HuH-7 (cell line): ENCODE results near the gene CORO2B.
"Not testable (repeated sequence)": the region's sequence is repeated elsewhere in the genome, so short reads cannot be mapped to it uniquely, and the experiment has no call there.

Experiments
- DNase-seq: peaks from one replicate; pipeline ENCODE4 v3.0.0; 2011; ENCODE audit warnings: low spot score

CORO2B gene

DNA sequence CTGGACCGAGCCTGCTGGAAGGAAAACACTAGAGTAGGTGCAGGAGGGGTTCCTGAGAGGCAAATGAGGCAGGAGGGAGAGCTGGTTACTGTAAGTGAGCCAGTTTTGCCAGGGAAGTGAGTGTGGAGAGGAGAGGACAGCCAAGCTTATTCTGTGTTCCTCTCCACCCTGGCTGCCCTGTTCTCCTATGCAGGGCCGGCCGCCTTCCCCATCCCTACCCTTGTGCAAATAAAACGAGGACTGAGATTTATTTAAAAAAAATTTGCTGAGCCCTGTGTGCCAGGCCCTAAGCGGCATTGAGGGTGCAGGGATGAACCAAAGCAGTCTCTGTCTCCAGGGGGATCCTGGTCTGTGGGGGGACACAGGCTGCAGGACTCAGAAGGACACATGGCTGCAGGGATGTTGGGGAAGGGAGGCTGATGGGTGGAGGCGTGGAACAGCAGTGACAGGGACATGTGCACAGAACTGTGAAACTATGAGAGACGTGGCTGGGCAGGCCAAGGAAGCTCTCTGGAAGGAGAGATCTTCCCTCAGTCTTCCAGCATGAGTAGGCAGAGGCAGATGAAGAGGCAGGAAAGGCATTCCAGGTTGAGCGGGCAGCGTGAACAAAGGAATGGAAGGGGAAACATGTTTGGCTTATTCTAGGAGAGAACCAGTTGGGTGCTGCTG lies 12.1 kb downstream of the CORO2B start:
- DNase-seq, result no peak

DNA sequence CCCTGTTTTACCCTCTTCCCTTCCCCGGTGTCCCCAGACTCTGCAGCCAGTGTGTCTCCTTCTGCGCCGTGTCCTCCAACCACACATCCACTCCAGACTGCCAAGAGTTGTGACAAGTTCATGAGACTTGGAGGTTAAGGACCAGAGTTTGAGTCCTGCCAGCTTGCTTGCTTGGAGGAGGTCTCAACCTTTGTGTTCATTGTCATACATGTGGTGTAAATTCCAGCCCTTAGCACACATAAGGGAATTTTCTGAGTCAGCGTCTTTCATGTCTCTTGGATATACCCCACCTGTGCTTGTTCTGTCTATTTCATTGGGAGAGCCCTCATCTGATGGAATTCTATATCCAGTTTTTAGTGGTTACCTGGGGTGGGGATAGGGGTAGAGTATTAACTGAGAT lies 13.3 kb downstream of the CORO2B start:
- DNase-seq, result no peak

DNA sequence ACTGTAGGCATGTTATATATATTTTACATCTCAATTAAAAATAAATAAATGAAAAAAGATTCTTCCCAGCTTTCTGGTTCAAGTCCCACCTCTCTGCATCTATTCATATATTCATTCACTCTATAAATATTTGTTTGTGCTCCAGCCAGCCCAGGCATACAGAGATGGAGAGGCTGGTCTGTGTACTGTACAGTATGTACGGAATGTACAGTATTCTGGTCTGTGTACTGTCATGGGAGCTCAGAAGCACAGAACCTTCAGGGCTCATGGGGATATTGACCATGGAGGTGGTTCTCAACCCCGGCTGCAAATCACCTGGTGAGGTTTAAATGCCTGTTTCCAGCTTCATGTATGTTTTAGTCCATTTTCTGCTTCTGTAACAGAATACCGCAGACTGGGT lies 13.8 kb downstream of the CORO2B start:
- no peak for DNase-seq

DNA sequence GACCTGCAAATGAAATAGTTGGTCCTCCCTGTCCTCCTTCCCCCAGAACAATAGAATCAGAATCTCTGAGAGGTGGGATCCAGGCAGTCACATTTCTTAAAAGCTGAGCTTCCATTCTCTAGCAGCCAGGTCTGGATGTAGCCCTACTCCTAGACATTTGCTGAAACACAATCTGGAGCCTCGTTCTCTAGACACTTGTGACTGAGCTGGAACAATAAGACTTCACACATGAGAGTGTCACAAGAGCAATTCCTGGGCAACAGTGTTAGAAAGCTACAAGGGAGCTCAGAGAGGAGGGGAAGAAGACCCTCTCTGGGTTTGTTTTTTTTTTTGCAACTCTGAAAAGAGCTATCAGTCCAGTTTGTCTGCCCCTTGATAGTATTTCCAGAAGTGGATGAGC lies 14.5 kb downstream of the CORO2B start:
- no peak for DNase-seq

DNA sequence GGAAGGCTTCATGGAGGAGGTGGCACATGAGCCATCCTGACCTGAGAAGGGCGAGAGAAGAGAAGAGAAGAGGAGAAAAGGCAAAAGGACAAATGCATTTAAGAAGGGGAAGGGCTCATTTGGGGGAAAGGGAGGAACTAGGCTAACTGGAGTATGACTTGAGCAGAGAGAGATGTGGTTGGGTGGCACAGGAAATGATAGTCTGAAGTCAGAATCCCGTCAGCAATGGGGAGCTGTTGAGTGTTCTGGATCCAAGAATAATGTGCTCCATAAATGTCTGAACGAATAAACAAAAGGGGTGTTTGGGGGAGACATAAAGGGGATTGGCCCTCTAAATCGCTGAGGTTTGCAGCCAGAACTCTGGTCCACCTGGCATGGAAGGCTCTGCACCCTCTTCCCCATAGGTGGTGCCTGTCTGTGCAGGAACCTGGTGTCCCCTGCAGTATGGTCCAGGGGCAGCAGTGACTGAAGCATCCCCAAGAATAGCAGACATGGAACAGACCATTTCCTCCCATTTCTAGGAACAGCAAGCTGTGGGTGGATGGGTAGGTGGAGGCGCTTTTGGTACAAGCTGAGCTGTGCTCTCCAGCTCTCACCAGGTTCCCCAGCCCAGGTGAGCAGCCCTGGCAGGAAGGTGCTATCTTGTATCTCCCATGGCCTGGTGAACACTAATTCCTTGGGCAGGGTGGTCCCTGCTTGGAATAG lies 15.2 kb downstream of the CORO2B start:
- no peak for DNase-seq

DNA sequence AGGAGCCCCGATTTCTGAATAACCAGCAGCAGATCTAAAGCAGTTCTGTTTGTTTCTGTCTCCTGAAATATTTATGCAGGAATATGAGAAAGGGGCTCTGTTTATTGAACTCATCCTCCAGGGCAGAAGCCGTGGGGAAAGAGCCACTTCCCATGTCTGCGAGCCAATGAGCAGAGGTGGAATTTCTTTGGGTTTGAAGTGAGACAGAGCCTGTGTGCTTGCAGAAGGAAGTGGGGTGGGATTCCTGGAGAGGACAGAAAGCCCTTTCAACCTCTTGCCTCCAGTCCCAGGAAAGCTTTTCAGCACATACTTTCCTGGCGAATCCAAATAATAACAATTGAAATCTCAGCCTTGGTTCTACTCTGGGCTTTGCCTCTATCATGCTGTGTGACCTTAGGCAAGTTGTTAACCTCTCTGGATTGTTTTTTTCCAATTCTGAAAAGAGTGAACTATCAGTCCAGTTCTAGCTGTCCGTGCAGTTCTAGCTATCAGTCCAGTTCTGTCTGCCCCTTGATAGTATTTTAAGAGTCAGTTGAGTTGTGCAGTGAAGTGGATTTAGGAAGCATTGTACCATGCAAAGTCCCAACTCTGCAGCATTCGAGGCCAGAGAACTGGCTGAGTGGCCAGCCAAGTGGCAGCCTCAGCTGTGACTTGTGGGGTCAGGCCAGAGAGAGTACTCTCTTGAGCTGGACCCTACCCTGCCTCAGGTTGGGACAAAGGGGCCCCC lies 15.9 kb downstream of the CORO2B start:
- no peak for DNase-seq

DNA sequence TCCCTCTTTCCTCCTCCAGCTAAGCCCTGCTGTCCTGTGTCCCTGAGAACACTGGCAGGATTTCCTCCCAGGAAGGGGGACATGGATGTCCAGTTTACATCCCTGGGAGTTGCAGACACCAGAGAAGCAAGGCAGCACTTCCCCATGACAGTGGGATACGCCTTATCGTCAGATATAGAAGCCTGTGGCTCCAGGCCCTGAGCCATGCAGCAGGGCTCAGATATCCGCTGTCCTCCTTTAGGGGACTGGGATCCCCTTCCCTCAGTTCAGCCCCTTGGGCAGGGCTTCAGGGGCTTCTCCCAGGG lies 16.4 kb downstream of the CORO2B start:
- DNase-seq, result no peak

DNA sequence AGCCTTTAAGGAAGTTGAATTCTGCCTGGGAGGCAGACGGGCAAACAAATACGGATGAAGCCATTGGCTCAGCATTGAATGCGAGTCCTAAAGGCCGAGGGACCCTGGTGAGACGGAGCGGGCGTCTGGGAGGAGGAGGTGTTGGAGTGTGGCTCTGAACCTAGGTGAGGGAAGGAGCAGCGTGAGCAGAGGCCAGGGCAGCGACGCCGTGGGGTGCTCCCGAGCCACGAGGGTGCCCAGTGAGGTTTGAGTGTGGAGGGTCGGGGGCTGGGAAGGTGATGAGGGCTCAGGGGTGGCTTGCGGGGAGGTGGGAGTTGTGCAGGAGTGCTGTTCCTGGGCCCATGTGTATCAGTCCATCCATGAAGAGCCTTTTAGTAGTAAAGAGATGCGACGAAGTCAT lies 17.0 kb downstream of the CORO2B start:
- no peak for DNase-seq

DNA sequence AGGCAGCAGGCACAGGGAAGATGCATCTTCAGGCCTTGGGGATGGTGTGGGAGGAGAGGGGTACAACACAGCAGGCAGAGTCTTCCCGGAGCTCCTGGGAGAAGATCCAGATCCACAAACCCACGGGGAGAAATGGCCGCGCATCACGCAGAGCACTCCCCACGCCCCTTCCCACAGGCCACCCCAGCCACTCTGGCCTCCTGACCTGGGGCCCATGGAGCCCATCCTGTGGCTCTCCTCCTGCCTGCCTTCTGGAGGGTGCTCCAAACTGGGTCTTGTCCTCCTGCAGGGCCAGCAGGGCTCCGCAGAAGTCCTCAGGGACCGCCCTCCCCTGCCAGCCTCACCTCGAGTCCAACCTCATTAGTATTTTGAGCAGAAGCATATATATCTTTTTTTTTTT lies 17.9 kb downstream of the CORO2B start:
- no peak for DNase-seq

DNA sequence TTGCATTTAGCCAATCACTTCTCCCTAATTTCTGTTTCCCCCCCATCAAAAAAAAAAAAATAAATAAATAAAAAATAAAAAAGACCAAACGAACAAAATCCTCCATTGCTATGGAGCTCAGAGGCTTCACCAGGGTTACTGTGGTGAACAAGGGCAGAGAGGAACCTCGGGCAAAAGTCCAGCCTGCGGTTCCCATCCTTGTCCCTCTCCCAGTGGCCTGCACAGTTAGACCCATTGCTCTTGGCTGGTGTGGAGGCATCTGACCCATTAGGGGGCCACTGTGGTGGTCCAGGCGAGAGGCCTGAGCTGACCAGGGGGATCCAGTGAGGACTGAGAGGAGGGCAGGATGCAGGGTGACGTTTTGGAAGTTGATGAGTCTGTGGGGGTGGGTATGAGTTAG lies 18.8 kb downstream of the CORO2B start:
- DNase-seq, result no peak

DNA sequence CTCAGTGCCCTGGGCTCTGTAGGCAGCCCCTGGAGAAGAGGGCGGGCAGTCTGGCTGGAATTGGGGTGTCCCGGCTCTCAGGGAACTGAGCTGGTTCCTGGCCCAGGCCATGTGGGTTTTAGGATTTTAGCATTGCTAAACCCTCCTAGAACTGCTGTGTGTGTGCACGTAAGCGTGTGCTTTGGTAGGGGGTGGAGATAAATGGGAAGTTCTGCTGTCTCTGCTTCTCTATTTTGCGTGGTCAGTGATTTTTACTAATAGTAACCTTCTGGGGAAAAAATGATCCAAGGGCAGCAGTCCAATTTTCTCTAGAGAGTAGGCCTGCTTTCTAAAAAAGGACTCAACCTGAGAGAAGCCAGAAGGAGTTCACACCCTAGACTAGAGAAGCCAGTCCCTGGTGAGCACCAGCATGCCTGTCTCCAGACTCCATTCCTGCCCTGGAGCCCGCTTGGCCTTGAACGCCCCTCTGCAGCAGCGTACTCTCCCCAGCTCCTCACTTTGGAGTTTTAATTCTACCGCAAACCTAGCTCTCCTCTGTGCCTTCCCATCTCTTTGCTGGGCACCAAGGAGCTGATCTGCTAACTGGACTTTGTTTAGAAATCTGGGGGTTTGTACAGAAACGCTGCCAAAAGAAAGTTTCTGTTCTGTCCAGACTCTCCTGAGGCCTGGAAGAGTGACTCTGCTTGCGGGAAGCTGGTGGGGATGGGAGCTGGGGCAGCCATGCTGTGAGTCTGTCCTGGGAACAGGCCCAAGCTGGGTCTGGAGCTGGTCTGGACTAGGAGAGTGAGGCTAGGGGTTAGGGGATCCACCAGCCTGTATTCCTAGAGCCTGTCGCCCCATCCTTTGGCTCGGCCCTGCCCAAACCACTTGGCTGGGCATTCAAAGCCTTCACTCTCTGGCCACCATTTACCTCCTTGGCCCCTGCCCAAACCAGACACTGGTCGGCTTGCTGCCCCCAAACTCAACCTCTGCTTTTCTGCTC lies 19.7 kb downstream of the CORO2B start:
- no peak for DNase-seq

DNA sequence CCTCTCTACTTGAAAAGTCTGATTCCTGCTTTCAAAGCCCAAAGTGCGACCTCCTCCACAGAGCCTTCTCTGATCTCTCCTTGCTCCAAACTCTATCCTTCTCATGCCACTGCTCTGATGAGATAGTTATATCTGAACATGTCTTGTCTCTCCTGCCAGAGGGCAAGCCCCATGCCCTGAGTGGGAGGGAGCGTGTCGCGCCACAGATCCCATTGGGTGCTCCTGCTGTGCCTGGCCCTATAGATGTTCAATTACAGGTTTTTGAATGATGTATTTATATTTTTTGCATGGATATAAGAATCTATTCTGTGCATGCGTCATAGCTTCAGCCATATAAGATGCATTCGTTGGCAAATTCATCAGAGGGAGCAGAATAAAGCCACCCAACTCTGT lies 20.4 kb downstream of the CORO2B start:
- DNase-seq, result no peak

DNA sequence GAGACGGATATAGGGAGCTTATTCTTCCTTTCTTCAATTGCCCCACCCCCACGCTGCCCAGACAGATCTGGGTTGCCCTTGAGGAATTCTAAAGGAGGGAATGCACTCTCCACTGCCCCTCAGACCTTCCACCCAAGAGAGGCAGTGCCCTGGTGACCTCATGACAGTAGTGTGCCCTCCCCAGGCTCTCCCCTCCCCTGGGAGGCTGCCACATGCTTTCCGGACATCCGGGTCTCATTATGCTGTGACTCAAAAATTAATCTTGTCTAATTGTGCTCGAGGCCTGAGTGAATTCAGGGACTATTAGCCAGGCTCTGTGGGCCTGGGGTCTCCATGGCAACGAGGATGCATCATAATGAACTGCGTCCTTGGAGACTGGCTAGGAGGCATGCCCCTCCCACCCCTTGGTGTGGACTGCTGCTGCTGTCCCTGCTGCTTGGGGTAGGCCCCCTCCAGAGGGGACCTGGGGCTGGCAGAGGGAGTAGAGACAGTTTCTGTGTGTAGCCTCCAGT lies 20.8 kb downstream of the CORO2B start:
- DNase-seq, result no peak

DNA sequence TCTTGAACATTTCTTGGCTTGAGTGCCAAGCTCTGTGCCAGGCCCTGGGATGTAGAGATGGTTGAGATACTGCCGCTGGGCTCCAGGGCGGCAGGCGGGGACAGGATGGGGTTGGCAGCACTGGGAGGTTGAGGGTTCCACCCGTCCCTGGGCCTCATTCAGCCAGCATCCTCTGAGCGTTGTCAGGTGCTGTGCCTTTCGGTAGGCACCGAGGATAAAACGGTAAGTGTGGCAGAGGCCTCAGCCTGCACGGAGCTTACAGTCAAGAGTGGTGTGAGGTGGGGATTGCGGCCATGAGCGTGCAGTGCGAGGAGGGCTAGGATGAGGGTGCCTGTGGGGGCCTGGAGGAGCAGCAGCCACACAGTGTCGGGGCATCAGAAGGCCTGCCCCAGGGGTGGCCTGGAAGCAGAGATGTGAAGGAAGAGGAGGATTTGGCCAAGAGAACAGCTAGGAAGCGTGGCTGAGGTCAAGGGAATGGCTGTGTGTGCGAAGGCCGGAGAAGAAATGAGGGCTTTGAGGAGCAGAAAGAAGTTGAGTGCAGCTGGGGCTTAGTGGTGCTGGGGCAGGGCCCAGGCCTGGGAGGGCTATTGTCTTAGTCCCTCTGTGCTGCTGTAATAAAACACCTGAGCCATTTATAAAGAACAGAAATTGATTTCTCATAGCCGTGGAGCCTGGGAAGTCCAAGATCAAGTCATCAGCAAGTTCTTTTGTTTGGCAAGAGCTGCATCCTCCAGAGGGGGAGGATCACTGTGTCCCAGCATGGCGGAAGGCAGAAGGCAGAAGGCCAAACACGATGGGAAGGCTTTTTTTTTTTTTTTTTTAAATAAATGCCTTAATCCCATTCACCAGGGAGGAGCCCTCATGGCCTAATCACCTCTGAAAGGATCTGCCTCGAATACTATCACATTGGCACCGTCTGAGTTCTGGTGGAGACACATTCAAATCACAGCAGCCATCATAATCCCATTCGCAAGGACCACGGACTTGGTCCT lies 22.7 kb downstream of the CORO2B start:
- no peak for DNase-seq

DNA sequence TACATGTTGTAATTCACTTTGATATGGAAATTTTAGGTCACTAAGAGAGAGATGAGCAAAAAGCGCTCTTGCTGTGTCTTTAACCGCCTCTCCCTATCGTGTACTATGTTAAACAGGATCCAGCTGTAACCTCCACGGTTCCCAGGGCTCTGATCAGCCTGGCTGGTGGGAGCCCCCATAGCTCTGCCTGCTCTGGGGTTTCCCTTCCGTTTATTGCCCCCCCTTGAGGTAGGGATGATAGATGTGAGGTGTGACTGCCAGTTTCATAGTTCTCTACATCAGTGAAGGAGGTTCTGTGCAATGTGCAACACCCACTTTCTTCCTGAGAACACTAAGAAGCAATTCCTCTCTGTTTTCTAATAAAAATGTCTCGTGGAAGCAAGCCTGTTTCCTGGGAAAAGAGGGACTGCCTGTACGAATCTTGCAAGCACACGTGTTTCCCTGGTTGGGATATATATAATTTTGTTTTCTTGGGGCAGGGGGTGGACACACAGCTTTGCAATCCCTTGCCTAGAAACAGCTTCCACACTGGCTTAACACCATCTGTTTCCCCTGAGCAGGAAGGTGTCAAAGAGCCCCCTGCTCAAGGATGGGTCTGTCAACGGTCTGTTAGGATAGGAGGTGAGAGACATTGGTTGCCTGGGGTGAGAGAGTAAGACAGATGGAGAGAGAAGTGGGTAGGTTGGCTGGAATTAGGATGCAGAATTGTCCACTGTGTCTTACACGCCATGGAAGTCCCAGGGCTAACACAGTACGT lies 23.8 kb downstream of the CORO2B start:
- no peak for DNase-seq

DNA sequence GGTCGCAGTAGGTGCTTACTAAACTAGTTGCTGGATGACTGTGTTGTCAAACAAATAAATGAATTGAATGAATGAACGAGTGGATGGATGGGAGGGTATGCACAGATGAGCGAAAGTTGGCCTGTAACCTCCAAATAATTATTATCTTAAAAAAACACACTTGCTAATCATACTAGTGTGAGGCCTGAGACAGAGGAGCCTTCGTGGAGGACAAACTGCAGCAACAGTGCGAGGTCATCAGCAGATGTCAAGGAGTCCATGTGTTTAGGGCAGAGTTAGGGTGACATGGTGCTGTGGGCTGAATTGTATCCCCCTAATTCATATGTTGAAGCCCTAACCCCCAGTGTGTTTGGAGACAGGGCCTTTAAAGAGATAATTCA lies 24.4 kb downstream of the CORO2B start:
- no peak for DNase-seq

DNA sequence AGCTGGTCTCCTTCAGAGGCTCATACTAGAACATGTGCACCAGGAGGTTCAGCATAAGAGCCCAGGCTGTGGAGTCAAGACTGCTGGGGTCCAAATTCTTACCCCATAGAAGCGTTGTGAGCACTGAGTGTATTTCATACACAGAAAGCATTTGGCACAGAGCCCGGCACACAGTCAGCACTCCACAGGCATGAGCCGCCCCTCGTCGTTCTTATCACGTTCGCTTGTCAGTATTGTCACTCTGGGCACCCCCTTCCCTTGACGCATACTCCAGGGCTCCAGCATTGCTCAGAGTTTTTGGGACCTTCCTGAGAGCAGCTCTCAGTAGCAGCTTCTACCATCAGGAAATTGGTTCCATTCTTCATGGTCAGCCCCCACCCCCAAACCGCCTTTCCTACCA lies 25.2 kb downstream of the CORO2B start:
- no peak for DNase-seq

DNA sequence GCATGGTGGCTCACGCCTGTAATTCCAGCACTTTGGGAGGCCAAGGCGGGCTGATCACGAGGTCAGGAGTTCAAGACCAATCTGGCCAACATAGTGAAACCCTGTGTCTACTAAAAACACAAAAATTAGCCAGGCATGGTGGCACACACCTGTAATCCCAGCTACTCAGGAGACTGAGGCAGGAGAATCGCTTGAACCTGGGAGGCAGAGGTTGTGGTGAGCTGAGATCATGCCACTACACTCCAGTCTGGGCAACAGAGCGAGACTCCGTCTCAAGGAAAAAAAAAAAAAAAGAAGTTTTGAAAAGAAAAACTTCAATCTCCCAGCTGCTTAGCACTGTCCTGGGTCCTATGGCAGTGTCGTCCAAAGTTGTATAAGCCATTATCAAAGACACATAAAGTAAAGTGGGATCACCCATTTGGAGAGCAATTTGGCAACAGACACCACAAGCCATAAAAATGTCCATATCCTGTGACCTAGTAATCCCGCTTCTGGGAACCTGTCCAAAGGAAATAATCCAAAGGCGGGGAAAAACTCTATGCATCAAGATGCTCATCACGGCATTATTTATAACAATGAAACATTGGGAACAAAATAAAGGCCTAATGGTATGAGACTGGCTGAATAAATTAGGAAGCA lies 26.2 kb downstream of the CORO2B start:
- not testable (repeated sequence) for DNase-seq

DNA sequence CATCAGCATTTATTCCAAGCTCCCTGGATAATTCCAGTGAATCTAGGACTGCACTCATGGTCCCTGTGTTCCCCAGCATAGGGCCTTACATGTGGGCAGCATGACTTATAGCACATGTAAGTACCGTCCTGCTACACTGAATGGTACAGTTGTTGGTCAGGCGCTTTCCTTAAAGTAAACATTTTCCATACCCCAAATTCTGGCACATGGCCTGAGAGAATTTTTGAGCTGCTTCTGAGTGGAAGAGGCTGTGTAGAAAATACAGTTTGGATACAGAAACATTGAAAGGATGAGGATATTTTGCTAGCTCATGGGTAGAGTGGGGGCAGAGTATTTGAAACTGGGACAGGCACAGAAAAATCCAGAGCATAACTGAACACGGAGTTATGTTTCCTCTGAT lies 27.6 kb downstream of the CORO2B start:
- no peak for DNase-seq
